Dermis blood vessel endothelial cell (primary cell): ENCODE measurements around the gene CWC25. TPM values are rescaled to one million over a fixed set of nuclear protein-coding genes. Genes with fewer than 3 reads are reported as not detected.
"Not testable (repeated sequence)": the region's sequence is repeated elsewhere in the genome, so short reads cannot be mapped to it uniquely, and the experiment has no call there.

Source experiments
- DNase-seq: peaks from one replicate; pipeline ENCODE4 v3.0.0; 2010
- total RNA-seq: library from RNA; depleted of rRNA; stranded (reverse); fragments of >200 nt; gene quantifications from 2 replicates; pipeline ENCODE4 v1.2.3, GENCODE V29; 2014

Gene CWC25
- total RNA-seq, 1 donor from 2014 or later = 11.7 TPM

DNA sequence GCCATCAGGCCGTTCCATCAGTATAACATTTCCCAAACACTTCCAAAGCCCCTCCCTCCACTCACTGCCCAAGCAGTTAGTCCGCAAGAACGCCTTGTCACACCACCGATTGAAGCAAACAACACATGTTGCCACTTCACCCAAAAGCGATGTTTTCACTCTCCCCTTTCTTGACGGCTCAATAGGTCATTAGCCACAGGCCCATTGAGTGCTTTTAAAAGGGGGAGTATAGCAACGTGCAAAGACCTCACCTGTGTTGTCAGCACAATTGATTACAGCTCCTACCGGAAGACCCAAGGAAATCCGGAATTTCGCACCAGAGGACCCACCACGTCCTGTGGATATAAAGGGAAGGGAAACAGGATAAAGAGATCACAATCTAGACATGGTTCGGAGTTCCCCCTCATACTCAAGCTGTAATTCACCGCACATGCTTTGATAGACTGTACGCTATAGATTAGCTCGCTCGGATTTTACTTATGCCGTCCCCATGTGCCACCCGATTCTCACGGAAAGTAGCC is 27.7 kb upstream of the CWC25 start:
- peak; percentile 76 for DNase-seq

DNA sequence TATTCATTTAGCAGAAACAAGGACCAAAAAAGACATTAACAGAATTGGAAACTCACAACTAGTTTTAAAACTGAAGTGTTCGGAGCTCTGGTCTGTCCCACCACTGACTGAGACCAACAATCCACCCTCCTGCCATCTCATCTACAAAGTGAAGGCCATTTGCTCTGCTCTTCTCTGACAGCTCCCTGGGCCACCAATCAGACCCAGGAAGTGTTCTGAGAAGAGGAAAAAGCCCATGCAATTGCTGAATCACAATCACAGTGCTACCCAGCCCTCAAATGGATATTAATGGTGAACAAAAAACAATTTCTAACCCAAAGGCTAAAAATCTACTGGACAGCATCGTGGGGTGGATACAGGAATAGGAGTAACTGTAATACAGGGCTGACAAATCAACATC is 26.3 kb upstream of the CWC25 start:
- no peak for DNase-seq

DNA sequence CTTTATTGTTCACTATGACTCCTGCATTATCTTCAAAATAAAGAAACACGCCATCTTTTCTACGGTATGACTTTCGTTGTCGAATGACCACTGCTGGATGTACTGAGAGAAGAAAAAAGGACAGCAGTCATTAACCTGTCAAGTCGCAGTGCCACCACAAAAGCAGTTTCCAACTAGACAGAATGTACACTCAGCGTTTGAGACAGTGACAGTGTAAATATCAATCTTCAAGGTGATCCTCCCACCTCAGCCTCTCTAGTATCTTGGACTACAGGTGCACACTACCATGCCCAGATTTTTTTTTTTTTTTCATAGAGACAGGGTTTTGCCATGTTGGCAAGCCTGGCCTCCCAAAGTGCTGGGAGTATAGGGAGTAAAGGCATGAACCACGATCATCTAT is 25.3 kb upstream of the CWC25 start:
- DNase-seq = no peak

DNA sequence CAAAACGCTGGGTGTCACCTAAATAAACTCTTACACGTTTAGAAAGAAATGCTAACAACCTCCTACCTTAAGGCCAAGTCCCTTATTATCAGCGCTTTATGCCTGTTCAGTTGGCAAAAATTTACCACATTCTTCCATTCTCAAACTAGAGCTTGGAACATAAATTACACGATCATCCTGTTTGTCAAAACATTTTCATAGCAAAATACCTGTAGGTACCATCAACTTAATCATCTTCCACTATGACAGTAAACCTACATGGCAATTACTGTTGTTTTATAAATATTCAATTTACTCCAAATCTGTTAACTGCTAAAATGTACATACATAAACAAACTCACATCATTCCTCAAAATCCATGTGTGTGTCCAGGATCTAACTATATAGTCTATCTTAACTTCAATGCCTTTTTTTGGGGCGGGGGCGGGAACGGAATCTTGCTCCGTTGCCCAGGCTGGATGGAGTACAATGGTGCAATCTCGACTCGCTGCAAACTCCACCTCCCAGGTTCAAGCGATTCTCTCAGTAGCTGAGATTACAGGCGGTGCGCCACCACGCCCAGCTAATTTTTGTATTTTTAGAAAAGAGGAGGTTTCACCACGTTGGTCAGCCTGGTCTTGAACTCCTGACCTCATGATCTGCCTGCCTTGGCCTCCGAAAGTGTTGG is 24.0 kb upstream of the CWC25 start:
- no peak for DNase-seq

DNA sequence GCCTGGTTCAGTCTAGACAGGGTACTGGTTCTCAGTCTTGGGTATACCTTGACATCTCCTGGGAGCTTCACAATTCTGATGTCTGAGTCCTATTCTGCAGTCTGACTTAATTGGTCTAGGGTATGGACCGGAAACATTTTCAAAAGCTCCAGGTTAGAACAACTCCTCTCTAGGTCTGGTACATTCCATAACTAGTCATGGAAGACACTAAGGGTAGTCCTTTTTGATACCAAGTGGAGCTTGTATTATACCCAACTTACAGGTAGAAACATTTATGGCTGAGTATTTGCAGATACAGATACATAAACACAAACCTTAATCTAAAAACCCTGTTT is 23.4 kb upstream of the CWC25 start:
- DNase-seq = no peak

DNA sequence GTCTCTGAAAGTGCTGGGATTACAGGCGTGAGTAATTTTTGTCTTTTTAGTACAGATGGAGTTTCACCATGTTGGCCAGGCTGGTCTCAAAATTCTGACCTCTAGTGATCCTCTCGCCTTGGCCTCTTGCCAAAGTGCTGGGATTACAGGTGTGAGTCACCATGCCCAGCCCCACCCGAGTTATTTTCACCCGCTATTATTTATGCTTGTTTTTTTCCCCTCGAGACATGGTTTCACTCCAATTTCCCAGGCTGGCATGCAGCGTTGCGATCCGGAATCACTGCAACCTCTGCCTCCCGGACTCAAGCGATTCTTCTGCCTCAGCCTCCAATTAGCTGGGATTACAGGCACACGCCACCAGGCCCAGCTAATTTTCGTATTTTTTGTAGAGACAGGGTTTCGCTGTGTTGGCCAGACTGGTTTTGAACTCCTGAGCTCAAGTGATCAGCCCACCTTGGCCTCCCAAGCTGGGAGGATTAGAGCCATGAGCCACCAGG is 19.2 kb upstream of the CWC25 start:
- DNase-seq = no peak

DNA sequence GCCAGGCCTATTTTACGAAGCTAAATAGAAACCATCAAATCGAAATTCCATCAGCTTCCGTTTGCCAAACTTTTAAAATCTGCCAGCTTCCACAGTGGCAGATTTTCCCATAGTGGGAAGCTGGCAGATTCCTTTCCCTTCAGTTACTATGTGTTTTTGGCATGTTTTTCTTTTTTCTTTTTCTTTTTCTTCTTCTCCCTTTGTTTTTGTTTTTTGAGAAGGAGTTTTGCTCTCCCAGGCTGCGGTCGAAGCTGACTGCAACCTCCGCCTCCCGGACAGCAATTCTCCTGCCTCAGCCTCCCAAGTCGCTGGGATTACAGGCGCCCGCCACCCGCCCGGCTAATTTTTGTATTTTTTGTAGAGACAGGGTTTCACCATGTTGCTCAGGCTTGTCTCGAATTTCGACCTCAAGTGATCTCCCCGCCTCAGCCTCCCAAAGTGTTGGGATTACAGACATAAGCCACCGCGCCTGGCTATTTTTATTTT is 684 bp upstream of the CWC25 start:
- DNase-seq = no peak

DNA sequence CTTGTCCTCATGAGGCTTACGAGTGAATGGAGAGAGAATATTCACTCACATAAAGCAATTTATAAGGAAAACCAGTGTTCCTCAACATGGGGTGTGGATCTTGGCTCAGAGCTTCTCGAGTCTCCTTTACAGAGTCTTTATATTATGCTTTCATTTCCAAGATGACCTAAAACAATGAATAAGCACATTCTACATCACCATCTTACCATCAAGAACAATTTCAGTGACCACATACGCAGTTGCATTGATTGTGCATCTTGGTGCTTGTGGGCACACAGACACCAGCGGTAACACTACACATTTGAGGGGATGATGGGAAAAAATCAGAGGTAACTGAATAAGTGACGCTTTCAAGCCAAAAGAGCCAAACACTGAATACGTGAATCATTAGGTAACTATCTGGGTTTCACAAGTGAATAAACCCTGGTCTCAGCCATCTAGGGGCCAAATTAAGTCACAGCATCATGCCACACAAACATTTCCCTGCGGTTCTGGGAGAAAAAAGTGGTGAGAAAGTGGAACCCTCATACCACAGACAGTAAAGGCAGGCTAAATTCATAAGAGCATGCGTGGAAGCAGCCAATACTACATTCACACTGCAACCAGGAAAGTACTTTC is 9.4 kb downstream of the CWC25 start:
- DNase-seq = peak; percentile 35

DNA sequence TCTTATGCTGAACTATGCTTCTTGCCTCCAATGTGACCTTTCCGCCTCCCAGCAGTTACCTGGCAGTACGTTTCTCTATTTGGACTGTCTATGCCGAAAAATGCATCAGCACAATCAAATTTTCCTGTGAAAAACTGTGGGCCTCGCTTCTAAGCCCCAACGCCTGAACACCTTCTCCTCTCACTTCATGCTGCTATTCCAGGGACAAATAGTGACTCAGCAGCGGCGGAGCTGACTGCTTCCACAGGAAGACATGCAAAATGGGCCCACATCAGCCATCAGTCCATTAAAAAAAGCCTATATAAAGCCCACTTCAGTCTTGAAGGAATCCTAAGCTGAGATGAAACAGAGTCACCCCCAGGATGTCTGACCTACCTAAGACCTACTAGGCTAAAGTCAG is 15.3 kb downstream of the CWC25 start:
- DNase-seq = no peak

DNA sequence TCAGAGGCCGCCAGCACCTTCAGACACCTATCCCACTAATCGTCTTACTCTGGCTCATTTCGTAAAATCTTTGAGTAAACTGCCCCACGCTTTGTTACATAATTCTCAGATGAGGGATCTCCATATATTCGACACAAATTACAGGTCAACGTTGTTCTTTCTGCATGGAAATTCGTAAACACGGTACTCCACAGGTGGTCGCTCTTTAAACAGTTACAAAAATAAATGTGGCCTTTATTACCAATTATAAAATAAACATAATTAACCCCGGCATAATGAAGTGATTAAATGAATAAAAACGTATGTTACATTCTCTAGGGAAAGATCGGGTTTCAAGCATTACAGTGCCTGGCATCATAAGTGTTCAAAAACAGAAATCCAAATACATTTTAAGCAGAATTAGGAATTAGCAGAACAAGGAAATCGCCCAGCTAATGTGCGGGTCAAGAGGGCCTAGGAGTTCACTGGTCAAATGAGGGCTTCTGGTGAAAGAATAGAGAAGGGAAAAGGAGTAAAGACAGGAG is 24.8 kb downstream of the CWC25 start:
- no peak for DNase-seq

DNA sequence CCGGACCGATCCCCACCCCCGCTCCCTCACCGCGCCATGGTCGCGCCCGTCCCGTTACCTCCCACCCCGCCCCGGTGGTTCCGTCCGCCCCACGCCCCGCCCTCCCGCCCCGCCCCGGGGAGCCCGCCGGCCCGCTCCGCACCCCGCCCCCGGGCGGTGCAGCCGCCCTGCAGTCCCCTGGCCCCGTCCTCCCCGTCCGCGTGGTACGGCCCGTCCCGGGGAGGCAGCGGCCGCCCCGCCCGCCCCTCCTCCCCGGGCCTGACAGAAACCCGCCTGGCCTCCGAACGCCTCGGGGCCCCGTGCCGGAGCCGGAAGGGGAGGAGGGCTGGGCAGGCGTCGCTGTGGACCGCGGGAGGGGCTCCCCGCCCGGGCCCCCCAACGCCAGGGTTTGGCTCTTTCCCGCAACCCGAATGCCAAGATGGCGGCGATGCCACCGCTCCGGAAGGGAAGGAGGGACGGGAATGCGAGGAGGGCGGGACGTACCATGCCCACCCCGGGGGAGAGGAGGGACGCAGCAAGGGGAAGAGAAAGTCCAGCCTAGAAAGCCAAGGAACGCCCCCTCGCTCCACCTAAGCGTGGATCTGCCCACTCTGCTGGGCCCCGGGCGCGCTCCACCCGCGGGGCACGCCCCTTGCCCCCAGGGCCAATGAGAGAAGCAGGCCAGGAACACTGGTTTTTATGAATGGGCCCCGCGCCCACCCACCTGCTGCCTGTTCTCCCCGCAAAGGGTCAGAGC is 25.5 kb downstream of the CWC25 start, which contains the start of gene PIP4K2B:
PIP4K2B (minus strand) TSS at position 56 of the 736 bp plus-strand sequence. CDS start 132 bp downstream, outside the sequence.
- peak; percentile 97 for DNase-seq

DNA sequence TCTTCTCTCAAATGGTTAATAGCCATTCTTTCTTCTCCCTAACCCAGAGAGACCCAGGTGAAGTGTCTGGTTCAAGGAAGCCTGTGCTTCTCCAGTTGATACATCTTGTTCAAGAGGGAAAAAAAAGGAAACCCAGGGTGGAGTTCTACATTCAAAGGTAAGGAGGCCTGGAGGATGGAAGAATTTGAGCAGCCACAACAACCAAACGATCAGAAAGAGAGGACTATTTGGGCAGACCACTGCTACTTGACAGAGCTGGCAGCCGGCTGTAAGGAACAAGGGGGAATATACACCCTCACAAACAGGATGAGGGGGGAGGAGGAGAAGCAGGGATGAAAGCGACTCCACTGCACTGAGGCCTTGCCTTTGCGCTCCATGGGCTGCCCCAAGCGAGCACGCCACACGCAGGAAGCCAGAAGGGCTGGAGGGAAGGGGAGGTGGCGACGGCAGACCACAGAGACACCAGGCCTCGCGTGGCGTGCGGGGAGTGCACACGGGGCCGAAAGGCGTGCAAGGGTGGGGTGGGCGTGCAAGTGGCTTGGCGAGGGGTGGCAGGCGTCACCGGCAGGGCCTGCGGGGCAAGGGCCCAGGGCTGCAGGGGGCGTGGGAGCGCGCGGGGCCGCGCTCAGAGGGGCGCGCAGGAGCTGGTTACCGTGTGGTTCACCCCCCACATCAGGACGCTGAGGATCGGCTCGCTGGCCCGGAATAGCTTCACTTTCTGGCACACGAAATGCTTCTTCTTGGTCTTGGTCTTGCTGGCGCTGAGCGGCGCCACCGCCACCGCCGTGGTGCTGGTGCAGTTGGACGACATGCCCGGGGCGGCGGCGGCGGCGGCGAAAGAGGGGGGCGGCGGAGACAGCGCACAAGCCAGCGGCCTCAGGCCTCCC is 26.3 kb downstream of the CWC25 start:
- DNase-seq = peak; percentile 62

DNA sequence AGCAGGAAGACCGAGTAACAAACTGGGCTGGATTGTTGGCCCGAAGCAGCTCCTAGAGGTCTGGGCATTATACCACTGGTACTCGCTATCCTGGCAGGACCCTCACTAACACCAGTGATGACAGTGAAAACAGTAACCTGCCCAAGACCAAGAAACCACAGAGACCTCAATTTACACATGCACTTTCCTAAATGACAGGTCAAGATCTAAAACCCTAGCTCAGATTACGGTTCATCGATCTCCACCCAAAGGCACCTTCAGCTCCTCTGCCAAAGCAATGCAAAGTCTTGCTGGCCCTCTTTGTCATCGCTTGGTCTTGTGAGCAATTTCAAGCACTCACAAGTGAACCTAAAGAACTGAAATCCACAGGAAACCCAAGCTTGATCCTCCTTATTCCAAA is 27.3 kb downstream of the CWC25 start:
- peak; percentile 7 for DNase-seq

DNA sequence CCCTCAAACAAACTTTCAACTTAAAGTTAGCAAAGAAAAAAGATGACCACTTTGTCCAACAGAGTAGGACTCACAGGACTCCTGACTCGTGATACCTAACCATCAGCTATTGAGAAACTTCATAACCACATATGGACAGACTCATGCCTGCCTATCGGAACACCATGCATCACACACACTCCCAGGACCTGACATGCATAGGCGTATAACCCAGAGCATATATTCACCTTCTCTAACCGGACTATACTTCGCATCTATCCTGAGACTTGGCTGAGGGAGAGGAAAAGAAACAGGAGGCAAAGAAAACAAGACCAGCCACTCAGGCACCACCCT is 28.0 kb downstream of the CWC25 start:
- peak; percentile 8 for DNase-seq

DNA sequence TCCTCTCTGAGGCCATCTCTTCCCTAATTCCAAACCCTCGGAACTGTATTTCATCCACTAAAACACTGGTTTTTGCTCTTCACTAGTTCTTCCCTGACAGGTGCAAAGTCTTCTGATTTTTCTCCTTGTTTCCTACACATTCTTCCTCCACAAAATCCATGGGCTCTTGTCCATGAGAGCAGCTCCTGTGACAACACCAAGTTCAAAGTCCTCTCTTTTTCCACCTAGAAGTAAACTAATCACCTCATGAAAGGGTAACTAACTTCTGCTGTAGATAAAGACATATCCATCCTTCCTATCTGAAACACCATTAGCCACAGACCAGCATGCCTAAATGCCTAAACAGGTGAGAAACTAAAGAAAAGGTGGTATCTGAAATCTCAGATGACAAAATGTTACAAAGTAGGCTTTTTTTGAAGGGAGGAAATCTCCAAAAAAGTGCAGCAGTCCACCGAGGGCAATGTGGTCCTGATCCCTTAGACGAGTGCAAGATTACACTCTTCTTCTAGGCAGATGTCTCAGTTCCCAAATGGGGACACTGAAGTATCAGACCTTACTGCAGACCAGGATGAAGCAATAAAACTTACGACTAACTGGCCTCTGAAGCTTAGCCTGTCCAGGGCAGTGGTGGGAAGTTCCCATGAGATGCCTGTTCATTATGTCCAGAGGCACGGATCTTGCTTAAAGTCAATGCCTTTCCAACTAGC is 28.5 kb downstream of the CWC25 start:
- DNase-seq = no peak

DNA sequence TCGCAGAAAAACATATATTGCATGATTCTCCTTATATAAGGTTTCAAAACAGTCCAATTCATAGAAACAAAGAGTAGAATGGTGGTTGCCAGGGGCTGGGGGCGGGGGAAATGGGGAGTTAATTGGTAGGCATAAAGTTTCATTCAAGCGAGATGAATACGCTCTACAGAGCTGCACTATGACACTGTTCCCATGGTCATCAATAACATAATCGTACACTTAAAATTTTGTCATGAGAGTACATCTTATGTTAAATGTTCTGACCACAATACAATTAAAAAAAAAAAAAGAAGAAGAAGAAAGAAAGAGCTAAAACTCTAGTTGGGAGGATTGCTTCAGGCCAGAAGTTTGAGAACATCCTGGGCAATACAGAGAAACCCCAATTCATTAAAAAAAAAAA is 30.9 kb downstream of the CWC25 start:
- DNase-seq = no peak

DNA sequence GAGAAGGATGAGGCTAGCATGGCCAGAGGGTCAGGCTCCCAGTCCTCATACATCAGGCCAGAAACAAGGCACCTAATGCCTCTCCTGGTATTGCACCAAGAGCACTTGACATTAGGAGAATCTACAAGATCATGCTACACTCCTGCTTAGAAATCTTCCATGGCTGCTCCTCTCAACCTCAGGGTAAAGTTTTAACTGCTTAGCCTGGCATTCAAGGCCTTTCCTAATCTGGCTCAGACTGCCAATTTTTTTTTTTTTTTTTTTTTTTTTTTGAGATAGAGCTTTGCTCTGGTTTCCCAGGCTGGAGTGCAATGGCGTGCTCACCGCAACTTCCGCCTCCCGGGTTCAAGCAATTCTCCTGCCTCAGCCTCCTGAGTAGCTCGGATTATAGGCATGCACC is 34.0 kb downstream of the CWC25 start:
- no peak for DNase-seq

DNA sequence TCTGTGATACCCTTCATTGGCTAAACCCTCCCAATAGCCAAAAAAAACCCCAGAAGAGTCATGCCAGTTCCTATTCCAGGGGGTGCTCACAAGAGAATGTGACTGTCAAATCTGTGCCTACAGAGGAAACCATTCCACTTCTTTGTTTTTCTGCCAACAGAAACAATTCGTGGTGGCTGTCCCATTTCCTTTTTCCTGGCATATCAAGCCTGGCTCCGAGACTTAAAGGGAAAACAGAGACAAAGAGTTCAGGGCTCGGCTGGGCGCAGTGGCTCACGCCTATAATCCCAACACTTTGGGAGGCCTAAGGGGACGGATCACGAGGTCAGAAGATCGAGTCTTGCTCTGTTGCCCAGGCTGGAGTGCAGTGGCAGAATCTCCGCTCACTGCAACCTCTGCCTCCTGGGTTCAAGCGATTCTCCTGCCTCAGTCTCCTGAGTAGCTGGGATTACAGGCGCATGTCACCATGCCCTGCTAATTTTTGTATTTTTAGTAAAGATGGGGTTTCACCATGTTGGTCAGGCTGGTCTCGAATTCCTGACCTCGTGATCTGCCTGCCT is 34.9 kb downstream of the CWC25 start:
- DNase-seq = peak; percentile 62

DNA sequence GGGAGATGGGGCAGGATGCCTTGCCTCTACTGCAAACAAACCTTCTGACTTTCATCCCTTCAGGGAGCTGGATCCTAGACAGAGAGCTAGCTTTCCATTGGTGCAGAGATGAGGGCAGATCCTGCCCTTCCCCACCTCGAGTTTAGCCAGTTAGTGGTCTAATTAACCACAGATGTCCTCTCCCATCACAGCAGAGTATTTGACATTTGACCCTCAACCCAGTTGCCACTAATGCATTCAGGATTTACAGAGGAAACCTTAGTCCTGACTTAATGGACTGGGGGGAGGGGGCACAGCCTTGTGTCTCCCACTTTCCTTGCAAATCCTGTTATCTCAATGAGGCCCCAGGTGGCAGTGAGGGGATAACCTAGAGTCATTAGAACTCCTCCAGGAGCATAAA is 35.9 kb downstream of the CWC25 start:
- no peak for DNase-seq

DNA sequence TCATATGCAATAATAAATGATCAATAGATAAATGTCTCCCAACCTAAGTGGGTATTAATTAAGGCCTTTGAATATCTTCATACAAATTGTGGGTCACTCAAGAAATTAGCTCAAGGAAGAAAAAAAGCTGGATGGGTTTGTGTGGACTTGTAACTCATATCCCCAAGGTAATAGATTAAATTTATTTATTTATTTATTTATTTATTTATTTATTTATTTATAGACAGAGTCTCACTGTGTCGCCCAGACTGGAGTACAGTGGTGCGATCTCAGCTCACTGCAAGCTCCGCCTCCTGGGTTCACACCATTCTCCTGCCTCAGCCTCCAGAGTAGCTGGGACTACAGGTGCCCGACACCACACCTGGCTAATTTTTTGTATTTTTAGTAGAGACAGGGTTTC is 37.1 kb downstream of the CWC25 start:
- DNase-seq = not testable (repeated sequence)

DNA sequence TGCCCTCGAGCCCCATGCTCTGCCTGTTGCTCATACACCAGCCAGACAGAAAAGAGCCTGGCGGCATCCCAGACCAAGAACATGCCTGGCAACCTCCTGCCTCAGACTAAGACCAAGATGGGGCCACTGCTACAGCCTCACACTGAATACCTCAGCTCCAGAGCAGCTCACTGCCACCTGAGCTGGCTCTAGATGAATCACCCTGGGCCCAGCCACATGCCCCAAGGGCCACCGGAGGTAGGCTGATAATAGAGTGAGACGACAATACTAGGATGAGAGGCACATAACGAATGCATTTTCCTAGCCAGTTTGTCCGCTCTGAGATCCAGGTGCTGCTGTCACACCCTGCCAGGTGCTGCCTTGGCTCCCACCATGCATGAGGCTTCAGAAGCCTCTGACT is 38.7 kb downstream of the CWC25 start:
- no peak for DNase-seq
